ENCODE results near the gene LAMB1.
"Not testable (repeated sequence)": the region's sequence is repeated elsewhere in the genome, so short reads cannot be mapped to it uniquely, and the experiment has no call there.

The LAMB1 gene

GRCh38 chr7:107909445-107909844 lies 93.5 kb downstream of the LAMB1 start:
- DNase-seq: peak; percentile 19

- DNase-seq: no peak
These were observed 95.2 kb downstream of the LAMB1 start for GRCh38 chr7:107907790-107908189.

- no peak for DNase-seq
These were observed 100.6 kb downstream of the LAMB1 start for GRCh38 chr7:107902381-107902780.

GRCh38 chr7:107900496-107901015 lies 102.4 kb downstream of the LAMB1 start:
- no peak for DNase-seq

GRCh38 chr7:107898997-107899594 lies 103.9 kb downstream of the LAMB1 start:
- DNase-seq: no peak

- not testable (repeated sequence) for DNase-seq
These were observed 110.6 kb downstream of the LAMB1 start for GRCh38 chr7:107892367-107892741.

- peak; percentile 31 for DNase-seq
These were observed 111.2 kb downstream of the LAMB1 start for GRCh38 chr7:107891636-107892366.

GRCh38 chr7:107890962-107891635 lies 111.9 kb downstream of the LAMB1 start, which contains the start of gene DLD:
TSS of gene DLD (plus strand) at chr7:107891183. CDS start at chr7:107891251, 68 bp downstream.
- peak; percentile 96 for DNase-seq

- no peak for DNase-seq
These were observed 112.4 kb downstream of the LAMB1 start for GRCh38 chr7:107890493-107890961.

- no peak for DNase-seq
These were observed 113.0 kb downstream of the LAMB1 start for GRCh38 chr7:107889992-107890391.

GRCh38 chr7:107887827-107888226 lies 115.1 kb downstream of the LAMB1 start:
- DNase-seq: not testable (repeated sequence)

- DNase-seq: no peak
These were observed 118.7 kb downstream of the LAMB1 start for GRCh38 chr7:107884066-107884818.

- no peak for DNase-seq
These were observed 120.2 kb downstream of the LAMB1 start for GRCh38 chr7:107882766-107883165.

GRCh38 chr7:107879400-107880035 lies 123.4 kb downstream of the LAMB1 start:
- peak; percentile 62 for DNase-seq

GRCh38 chr7:107878636-107879035 lies 124.3 kb downstream of the LAMB1 start:
- DNase-seq: peak; percentile 45

- DNase-seq: no peak
These were observed 125.1 kb downstream of the LAMB1 start for GRCh38 chr7:107877731-107878382.

- DNase-seq: no peak
These were observed 126.0 kb downstream of the LAMB1 start for GRCh38 chr7:107876916-107877315.

- DNase-seq: peak; percentile 71
These were observed 128.1 kb downstream of the LAMB1 start for GRCh38 chr7:107874605-107875446.

- DNase-seq: no peak
These were observed 128.8 kb downstream of the LAMB1 start for GRCh38 chr7:107874111-107874510.
